GM18508 (cell line): ENCODE results near the gene NUDT1.

ENCODE experiments used
- ATAC-seq: cut with Tn5 transposase; IDR thresholded peaks from one replicate; pipeline ENCODE4 v1.9.1; 2021; ENCODE audit warnings: moderate number of reproducible peaks; ENCODE audit not compliant: insufficient read depth, unreplicated experiment

Gene NUDT1

GRCh38 chr7:2289111-2289586 is 47.1 kb downstream of the NUDT1 start:
- no peak for ATAC-seq

- ATAC-seq, result no peak
These were observed 47.6 kb downstream of the NUDT1 start for GRCh38 chr7:2289621-2290020.

DNA sequence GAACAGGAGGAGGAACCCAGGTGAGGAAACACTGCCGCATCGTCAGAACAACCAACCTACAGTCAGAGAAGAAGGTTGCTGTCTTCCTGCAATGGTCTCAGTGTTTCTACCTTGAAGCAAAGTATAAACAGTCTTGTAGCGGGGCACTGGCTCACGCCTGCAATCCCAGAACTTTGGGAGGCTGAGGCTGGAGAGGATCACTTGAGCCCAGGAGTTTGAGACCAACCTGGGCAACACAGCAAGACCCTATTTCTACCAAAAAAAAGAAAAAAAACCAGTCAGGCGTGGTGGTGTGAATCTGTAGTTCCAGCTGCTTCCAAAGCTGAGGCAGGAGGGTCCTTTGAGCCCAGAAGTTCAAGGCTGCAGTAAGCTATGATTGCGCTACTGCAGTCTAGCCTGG is 48.9 kb downstream of the NUDT1 start:
- no peak for ATAC-seq

DNA sequence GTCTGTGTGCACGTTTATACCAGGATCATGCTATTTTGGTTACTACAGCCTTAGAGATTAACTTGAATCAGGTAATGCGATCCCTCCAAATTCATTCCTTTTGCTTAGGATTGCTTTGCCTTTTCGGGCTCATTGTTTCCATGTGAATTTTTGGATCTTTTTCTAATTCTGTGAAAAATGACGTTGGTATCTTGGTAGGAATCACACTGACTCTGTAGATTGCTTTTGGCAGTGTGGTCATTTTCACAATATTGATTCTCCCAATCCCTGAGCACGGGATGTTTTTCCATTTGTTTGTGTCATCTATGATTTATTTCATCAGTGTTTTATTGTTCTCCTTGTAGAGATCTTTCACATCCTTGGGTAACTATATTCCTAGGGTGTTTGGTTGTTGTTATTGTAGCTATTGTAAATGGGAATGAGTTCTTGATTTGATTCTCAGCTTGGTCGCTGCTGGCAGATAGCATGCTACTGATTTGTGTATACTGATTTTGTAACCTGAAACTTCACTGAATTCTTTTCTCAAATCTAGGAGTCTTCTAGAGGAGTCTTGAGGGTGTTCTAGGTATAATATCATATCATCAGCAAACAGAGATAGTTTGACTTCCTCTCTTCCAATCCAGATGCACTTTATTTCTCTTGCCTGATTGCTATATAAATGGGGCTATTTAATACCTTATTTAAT is 54.1 kb downstream of the NUDT1 start:
- ATAC-seq, result no peak

GRCh38 chr7:2296832-2297231 is 54.8 kb downstream of the NUDT1 start:
- no peak for ATAC-seq

- no peak for ATAC-seq
These were observed 57.3 kb downstream of the NUDT1 start for GRCh38 chr7:2299131-2299829.

DNA sequence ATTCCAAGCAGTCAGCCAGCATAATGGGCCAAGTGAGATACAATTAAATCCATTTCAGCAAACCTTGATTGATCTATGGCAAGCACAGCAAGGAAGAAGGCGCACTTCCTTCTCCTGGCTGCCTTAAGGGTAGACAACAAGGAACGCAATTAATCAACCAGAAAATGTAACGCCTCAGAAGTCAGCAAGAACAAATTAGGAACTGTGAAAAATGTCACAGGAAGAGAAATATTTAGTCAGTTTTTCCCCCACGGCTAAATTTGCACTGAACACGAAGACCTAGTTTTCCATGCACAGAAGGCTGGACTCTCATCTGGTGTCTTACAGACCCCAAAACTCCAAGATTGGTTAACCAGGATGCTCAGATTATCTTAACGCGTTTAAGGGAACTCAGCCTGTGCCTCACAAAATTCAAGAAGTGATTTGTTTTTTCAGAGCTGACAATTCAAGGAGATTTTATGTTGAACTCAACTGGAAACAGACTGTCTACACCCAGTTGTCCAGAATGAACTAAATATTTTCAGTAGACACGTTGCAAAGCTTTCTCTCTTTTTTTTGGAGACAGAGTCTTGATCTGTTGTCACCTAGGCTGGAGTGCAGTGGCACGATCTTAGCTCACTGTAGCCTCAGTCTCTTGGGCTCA is 58.0 kb downstream of the NUDT1 start:
- no peak for ATAC-seq
